Trophoblast cell (in vitro differentiated cells and primary cell): ENCODE data around the gene FMO4.
A peak's percentile ranks its signal among the peaks of the same experiment; 100 is the strongest.

ENCODE experiments used
- DNase-seq, 2 donors: peaks; one replicate each; pipeline ENCODE4 v3.0.0-alpha.2; 2016
- H2AFZ ChIP-seq: 2 replicates; pipeline ENCODE4 v1.6.1; 2013; ENCODE audit warnings: low read length, moderate library complexity, mild to moderate bottlenecking; ENCODE audit not compliant: insufficient read depth, poor library complexity
- H2AK5ac ChIP-seq: 2 replicates; pipeline ENCODE4 v1.6.1; 2013; ENCODE audit warnings: mild to moderate bottlenecking, low read length
- H2BK120ac ChIP-seq: 2 replicates; pipeline ENCODE4 v1.6.1; 2013; ENCODE audit warnings: low read length, mild to moderate bottlenecking, moderate library complexity; ENCODE audit not compliant: insufficient read depth, poor library complexity
- H2BK12ac ChIP-seq: 2 replicates; pipeline ENCODE4 v1.6.1; 2013; ENCODE audit warnings: mild to moderate bottlenecking, low read length, moderate library complexity
- H2BK5ac ChIP-seq: 2 replicates; pipeline ENCODE4 v1.6.1; 2013; ENCODE audit warnings: low read length, low read depth, moderate library complexity, mild to moderate bottlenecking; ENCODE audit not compliant: poor library complexity
- H3K14ac ChIP-seq: 2 replicates; pipeline ENCODE4 v1.6.1; 2013; ENCODE audit warnings: mild to moderate bottlenecking, low read length
- H3K18ac ChIP-seq: 2 replicates; pipeline ENCODE4 v1.6.1; 2013; ENCODE audit warnings: mild to moderate bottlenecking, low read length
- H3K23ac ChIP-seq: 2 replicates; pipeline ENCODE4 v1.6.1; 2013; ENCODE audit warnings: low read length
- H3K27ac ChIP-seq: 2 replicates; pipeline ENCODE4 v1.5.1; 2013; ENCODE audit warnings: low read depth, mild to moderate bottlenecking, inconsistent platforms, low read length, moderate library complexity
- H3K27me3 ChIP-seq: 2 replicates; pipeline ENCODE4 v1.6.1; 2013; ENCODE audit warnings: inconsistent platforms, mild to moderate bottlenecking, low read length, moderate library complexity; ENCODE audit not compliant: insufficient read depth
- H3K36me3 ChIP-seq, 2 experiments: 1 replicate in 1 of 2; 2 replicates in 1 of 2; pipeline ENCODE4 v1.6.1; 2013; ENCODE audit warnings: low read length in 2 of 2, mild to moderate bottlenecking in 2 of 2, moderate library complexity in 1 of 2; ENCODE audit not compliant: insufficient read depth in 2 of 2, control insufficient read depth in 1 of 2
- H3K4ac ChIP-seq: 2 replicates; pipeline ENCODE4 v1.6.1; 2013; ENCODE audit warnings: low read depth, mild to moderate bottlenecking, low read length, moderate library complexity
- H3K4me1 ChIP-seq, 2 experiments: 1 replicate in 1 of 2; 2 replicates in 1 of 2; pipeline ENCODE4 v1.6.1; 2013; ENCODE audit warnings: low read length in 2 of 2, mild to moderate bottlenecking in 2 of 2, moderate library complexity in 1 of 2; ENCODE audit not compliant: insufficient read depth in 2 of 2, control insufficient read depth in 1 of 2
- H3K4me2 ChIP-seq: 2 replicates; pipeline ENCODE4 v1.6.1; 2013; ENCODE audit warnings: inconsistent platforms, mild to moderate bottlenecking, low read length, moderate library complexity
- H3K4me3 ChIP-seq: 2 replicates; pipeline ENCODE4 v1.5.1; 2013; ENCODE audit warnings: mild to moderate bottlenecking, low read depth, low read length, inconsistent platforms
- H3K79me1 ChIP-seq: one replicate; pipeline ENCODE4 v1.6.1; 2013; ENCODE audit warnings: low read length
- H3K79me2 ChIP-seq: 2 replicates; pipeline ENCODE4 v1.6.1; 2013; ENCODE audit warnings: low read length, mild to moderate bottlenecking; ENCODE audit not compliant: control insufficient read depth, insufficient read depth, poor library complexity
- H3K9ac ChIP-seq: 2 replicates; pipeline ENCODE4 v1.6.1; 2013; ENCODE audit warnings: mild to moderate bottlenecking, low read length
- H3K9me3 ChIP-seq: 2 replicates; pipeline ENCODE4 v1.6.1; 2013; ENCODE audit warnings: low read depth, mild to moderate bottlenecking, control low read depth, inconsistent platforms, low read length; ENCODE audit not compliant: insufficient read depth
- H4K12ac ChIP-seq: 2 replicates; pipeline ENCODE4 v1.6.1; 2013; ENCODE audit warnings: low read depth, mild to moderate bottlenecking, low read length, moderate library complexity
- H4K8ac ChIP-seq: 2 replicates; pipeline ENCODE4 v1.6.1; 2013; ENCODE audit warnings: low read depth, mild to moderate bottlenecking, low read length, moderate library complexity
- H4K91ac ChIP-seq: one replicate; pipeline ENCODE4 v1.6.1; 2013; ENCODE audit warnings: low read depth, mild to moderate bottlenecking, low read length, moderate library complexity
- WGBS: extraction: QIAGEN DNeasy Blood & Tissue Kit; methylation state at CpG from one replicate; pipeline ENCODE4 v1.1.7; 2013; ENCODE audit warnings: missing lambda C conversion rate; ENCODE audit not compliant: insufficient read length, insufficient coverage; ENCODE audit errors: extremely low coverage; 5-methylcytosine and 5-hydroxymethylcytosine counted together

FMO4 gene

GRCh38 chr1:171366085-171366484 is 52.1 kb downstream of the FMO4 start:
- H3K27ac ChIP-seq, result no peak overlapping the region
- no peaks in the 10 kb centered on the region for H3K79me1 ChIP-seq
- no CpG with 5 or more reads among the region's 6 CpGs for whole genome bisulfite sequencing
- no peak overlapping the region for H4K8ac ChIP-seq
- no peaks in the 10 kb centered on the region for H3K27me3 ChIP-seq
- no peak overlapping the region for H3K4me2 ChIP-seq
- no peak overlapping the region for H4K12ac ChIP-seq
- DNase-seq, result peak in 1 of 2 donors; percentile 19
- H4K91ac ChIP-seq, result no peak overlapping the region
- H2AK5ac ChIP-seq, result no peak overlapping the region
- no peak overlapping the region for H3K18ac ChIP-seq
- H2AFZ ChIP-seq, result no peak overlapping the region
- H3K4ac ChIP-seq, result no peak overlapping the region
- H3K23ac ChIP-seq, result no peak overlapping the region
- H3K9ac ChIP-seq, result no peak overlapping the region
- no peaks in the 10 kb centered on the region for H3K36me3 ChIP-seq
- no peak overlapping the region for H3K14ac ChIP-seq
- H2BK12ac ChIP-seq, result no peak overlapping the region
- H2BK5ac ChIP-seq, result no peak overlapping the region
- H2BK120ac ChIP-seq, result no peak overlapping the region
- no peaks in the 10 kb centered on the region for H3K9me3 ChIP-seq
- H3K4me3 ChIP-seq, result no peak overlapping the region
- H3K79me2 ChIP-seq, result no peaks in the 10 kb centered on the region
- no peaks in the 10 kb centered on the region for H3K4me1 ChIP-seq

GRCh38 chr1:171366816-171367215 is 52.8 kb downstream of the FMO4 start:
- Histone ChIP-seq H3K79me2 (no peaks in the 10 kb centered on the region), H2AFZ (no peak overlapping the region), H3K4me3 (no peak overlapping the region), H3K27me3 (no peaks in the 10 kb centered on the region), H4K12ac (no peak overlapping the region), H2BK120ac (no peak overlapping the region), H4K91ac (no peak overlapping the region), H2AK5ac (no peak overlapping the region), H4K8ac (no peak overlapping the region), H3K4me2 (no peak overlapping the region), H2BK12ac (no peak overlapping the region), H3K9ac (no peak overlapping the region), H3K14ac (no peak overlapping the region), H3K18ac (no peak overlapping the region), H3K79me1 (no peaks in the 10 kb centered on the region), H3K4ac (no peak overlapping the region), H3K36me3 (no peaks in the 10 kb centered on the region), H3K27ac (no peak overlapping the region), H2BK5ac (no peak overlapping the region), H3K4me1 (peaks cover 0 to under 1% of the 10 kb centered on the region in 2 experiments), H3K23ac (no peak overlapping the region), H3K9me3 (no peaks in the 10 kb centered on the region)
- whole genome bisulfite sequencing, result no CpG with 5 or more reads among the region's 2 CpGs
- DNase-seq, result no peak

GRCh38 chr1:171367436-171367835 is 53.5 kb downstream of the FMO4 start:
- H4K8ac ChIP-seq, result no peak overlapping the region
- H3K27me3 ChIP-seq, result no peaks in the 10 kb centered on the region
- no peak overlapping the region for H2AK5ac ChIP-seq
- no peak overlapping the region for H4K91ac ChIP-seq
- H2AFZ ChIP-seq, result no peak overlapping the region
- WGBS, result no CpG with 5 or more reads among the region's 1 CpG
- no peak for DNase-seq
- no peak overlapping the region for H3K4ac ChIP-seq
- no peak overlapping the region for H3K27ac ChIP-seq
- no peaks in the 10 kb centered on the region for H3K9me3 ChIP-seq
- no peak overlapping the region for H2BK120ac ChIP-seq
- peaks cover 0 to 4% of the 10 kb centered on the region in 2 experiments for H3K4me1 ChIP-seq
- H3K36me3 ChIP-seq, result no peaks in the 10 kb centered on the region
- H2BK5ac ChIP-seq, result no peak overlapping the region
- H3K23ac ChIP-seq, result no peak overlapping the region
- no peak overlapping the region for H3K18ac ChIP-seq
- H3K79me1 ChIP-seq, result no peaks in the 10 kb centered on the region
- no peak overlapping the region for H4K12ac ChIP-seq
- no peak overlapping the region for H3K4me3 ChIP-seq
- no peak overlapping the region for H3K14ac ChIP-seq
- no peaks in the 10 kb centered on the region for H3K79me2 ChIP-seq
- H3K4me2 ChIP-seq, result no peak overlapping the region
- no peak overlapping the region for H2BK12ac ChIP-seq
- no peak overlapping the region for H3K9ac ChIP-seq

GRCh38 chr1:171372418-171373084 is 58.6 kb downstream of the FMO4 start:
- Histone ChIP-seq H2BK5ac (no peak overlapping the region), H3K4me1 (peaks cover 0 to 4% of the 10 kb centered on the region in 2 experiments), H4K91ac (no peak overlapping the region), H3K79me1 (no peaks in the 10 kb centered on the region), H4K8ac (no peak overlapping the region), H3K9me3 (no peaks in the 10 kb centered on the region), H3K36me3 (no peaks in the 10 kb centered on the region), H2BK120ac (no peak overlapping the region), H3K4ac (no peak overlapping the region), H3K9ac (no peak overlapping the region), H3K27me3 (no peaks in the 10 kb centered on the region), H3K4me3 (no peak overlapping the region), H3K18ac (no peak overlapping the region), H2BK12ac (no peak overlapping the region), H3K14ac (no peak overlapping the region), H3K23ac (no peak overlapping the region), H3K79me2 (no peaks in the 10 kb centered on the region), H2AFZ (no peak overlapping the region), H3K4me2 (no peak overlapping the region), H2AK5ac (no peak overlapping the region), H3K27ac (no peak overlapping the region), H4K12ac (no peak overlapping the region)
- no CpG with 5 or more reads among the region's 6 CpGs for WGBS
- DNase-seq, result no peak
